ENCODE measurements around the gene DNAH9.

The DNAH9 gene

DNA sequence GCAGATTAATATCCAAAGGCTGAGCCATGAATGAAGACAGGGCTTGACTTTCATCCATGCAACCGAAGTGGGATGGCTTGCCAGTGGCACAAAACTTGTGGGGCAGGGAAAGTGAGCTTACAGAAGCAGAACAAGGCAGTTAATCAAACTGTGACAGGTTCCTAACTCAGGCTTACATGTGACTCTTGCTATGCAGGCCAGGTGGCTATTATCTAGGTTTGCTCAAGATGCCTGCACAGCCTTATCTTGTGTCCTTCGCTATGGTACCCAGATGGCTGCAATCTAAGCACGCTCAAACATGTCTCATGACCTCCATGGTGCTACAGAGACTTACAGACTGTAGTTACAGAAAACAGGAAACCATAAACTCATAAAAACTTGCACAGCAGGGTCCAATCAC lies 8.6 kb upstream of the DNAH9 start:
- no peak for DNase-seq (ENCODE audit: extremely low read depth in 1 of 2, low read depth in 1 of 2)

DNA sequence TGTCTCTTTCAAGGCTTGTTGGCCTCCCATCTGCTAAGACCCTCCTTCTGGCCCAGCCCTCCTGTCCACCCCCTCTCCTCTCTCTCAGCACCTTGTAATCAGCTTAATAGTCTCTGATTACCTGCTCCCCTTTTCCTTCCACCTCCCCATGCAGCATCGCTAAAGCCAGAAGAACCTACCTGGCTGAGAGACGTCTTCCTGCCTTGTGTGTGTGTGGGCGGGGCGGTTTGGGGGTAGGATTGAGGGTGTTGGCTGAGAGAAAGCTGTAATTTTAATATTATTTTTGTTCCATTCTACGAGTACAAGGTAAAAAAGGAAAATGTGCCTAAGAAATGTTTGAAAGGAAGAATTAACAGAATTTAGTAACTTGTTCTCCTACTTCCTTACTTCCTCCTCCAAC lies 3.4 kb downstream of the DNAH9 start:
- DNase-seq (ENCODE audit: extremely low read depth in 1 of 2, low read depth in 1 of 2), result no peak

GRCh38 chr17:11608396-11608795 lies 10.1 kb downstream of the DNAH9 start:
- no peak for DNase-seq (ENCODE audit: extremely low read depth in 1 of 2, low read depth in 1 of 2)

GRCh38 chr17:11610999-11611566 lies 12.8 kb downstream of the DNAH9 start:
- no peak for DNase-seq (ENCODE audit: extremely low read depth in 1 of 2, low read depth in 1 of 2)

DNA sequence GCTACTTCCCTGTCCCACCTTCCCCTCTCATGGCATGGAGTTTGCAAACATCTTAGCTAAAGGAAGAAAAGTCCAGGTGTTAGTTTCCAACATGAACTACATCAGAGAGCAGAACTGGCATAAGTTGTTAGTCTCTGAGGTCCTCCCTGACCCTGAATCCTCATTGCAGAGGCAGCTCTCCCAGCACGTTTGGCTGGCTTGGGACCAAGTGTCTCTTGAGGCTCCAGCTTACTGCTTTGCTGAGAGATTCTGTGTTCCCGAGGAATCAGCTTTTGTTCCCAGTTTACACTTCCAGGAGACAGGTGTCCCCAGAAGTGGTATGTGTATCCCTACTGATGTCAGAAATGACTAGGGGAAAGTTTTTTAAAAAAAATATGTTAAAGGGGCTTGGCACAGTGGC lies 14.7 kb downstream of the DNAH9 start:
- DNase-seq (ENCODE audit: extremely low read depth in 1 of 2, low read depth in 1 of 2), result no peak

GRCh38 chr17:11618861-11619566 lies 20.7 kb downstream of the DNAH9 start:
- DNase-seq (ENCODE audit: extremely low read depth in 1 of 2, low read depth in 1 of 2), result no peak

- no peak for DNase-seq (ENCODE audit: extremely low read depth in 1 of 2, low read depth in 1 of 2)
Measured at GRCh38 chr17:11622492-11622891, 24.2 kb downstream of the DNAH9 start.

DNA sequence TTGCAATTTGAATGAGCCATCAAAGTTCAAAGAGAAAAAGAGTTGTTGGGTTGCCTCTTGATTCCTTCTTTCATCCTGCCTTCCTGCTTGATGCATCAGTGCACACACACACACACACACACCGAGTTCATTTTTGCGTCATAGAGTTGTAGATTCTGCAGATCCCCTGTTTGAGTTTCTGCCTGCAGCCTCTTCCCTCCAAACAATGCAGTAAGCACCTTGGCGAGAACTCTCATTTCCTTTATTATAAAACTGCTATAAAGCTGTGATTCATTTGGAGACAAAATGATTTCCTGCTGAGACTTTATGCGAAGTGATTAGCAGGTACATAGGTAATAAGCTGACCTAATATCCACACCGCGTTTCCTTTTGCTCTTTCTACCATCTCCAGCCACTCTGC lies 26.7 kb downstream of the DNAH9 start:
- DNase-seq (ENCODE audit: extremely low read depth in 1 of 2, low read depth in 1 of 2), result no peak

- DNase-seq (ENCODE audit: extremely low read depth in 1 of 2, low read depth in 1 of 2), result no peak
Measured at GRCh38 chr17:11625878-11626277, 27.6 kb downstream of the DNAH9 start.

DNA sequence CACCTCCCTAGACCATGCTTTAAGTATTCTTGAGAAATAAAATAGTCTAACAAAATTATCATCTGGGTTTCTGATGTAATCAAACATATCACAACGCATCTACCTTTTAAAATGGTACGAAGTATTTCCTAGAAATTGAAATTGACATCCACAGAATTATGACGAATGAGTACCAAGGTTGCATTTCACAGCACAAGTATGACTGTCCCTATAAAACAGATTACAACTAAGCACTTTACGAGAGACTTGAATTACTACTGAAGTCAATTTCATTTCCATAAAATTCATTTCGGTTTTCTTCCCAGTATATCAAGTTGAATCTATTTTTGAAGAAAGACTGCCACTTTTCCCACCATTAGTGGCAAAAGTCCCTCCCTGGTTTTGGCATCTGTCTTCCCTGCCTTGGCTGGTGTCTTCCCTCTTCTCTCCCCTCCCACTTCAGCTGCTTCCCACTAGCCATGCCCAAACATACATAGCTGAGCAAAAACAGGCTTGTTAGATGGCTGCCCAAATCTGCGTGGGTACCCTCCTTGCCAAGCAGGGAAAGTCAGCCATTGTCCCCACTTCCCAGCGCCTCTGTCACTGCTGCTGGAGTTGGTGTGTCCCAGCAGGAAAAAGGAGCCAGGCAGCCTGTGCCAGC lies 29.2 kb downstream of the DNAH9 start:
- DNase-seq (ENCODE audit: extremely low read depth in 1 of 2, low read depth in 1 of 2), result no peak

GRCh38 chr17:11628374-11628773 lies 30.1 kb downstream of the DNAH9 start:
- DNase-seq (ENCODE audit: extremely low read depth in 1 of 2, low read depth in 1 of 2), result no peak

DNA sequence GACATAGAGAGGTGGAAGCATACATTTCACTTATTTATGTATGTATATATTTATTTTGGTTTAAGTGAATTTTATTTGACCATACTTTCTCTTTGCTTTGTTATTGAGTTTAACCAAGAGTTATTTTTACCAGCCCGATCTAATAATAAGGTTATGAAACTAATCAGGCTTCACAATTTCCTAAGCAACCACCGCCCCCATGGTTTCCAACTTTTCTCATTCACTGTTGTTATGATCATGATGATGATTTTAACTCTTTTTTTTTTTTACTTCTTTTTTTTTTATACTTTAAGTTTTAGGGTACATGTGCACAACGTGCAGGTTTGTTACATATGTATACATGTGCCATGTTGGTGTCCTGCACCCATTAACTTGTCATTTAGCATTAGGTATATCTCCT lies 30.6 kb downstream of the DNAH9 start:
- no peak for DNase-seq (ENCODE audit: extremely low read depth in 1 of 2, low read depth in 1 of 2)

DNA sequence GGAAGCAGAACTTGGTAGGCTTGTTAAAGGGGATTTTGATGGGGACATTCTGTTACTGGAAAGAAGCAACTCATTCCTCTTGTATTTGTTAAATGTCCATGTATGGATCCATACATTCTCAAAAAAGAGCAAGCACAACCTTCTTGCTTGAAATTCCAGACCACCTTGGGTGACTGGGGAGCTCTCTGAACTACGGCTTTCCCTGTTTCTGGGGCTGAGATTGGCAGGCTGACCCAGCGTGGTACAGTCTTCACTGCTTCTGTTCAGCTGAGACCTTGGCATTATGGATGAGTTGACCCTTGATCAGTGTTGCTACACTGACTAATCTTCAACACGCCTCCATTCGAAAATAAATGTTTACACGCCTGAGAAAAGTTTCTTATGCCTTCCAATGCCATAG lies 38.5 kb downstream of the DNAH9 start:
- no peak for DNase-seq (ENCODE audit: extremely low read depth in 1 of 2, low read depth in 1 of 2)

DNA sequence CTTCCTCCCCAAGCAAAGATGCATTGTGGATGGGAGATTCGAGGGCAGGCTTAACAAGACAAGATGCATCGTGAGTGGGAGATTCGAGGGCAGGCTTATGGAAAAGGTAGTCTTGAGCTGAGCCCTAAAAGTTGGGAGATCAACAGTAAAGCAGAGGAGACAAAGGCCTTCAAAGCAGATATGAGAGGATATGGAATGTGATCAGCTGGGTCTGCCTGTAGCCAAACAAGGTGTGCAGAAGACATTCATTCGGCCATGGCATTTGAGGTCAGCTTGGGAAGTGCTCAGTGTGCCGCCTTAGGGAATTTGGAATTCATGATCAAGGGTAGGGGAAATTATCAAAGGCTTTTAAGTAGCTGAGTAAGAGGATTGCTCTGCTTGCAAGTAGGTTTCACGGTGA lies 39.5 kb downstream of the DNAH9 start:
- DNase-seq (ENCODE audit: extremely low read depth in 1 of 2, low read depth in 1 of 2), result no peak

DNA sequence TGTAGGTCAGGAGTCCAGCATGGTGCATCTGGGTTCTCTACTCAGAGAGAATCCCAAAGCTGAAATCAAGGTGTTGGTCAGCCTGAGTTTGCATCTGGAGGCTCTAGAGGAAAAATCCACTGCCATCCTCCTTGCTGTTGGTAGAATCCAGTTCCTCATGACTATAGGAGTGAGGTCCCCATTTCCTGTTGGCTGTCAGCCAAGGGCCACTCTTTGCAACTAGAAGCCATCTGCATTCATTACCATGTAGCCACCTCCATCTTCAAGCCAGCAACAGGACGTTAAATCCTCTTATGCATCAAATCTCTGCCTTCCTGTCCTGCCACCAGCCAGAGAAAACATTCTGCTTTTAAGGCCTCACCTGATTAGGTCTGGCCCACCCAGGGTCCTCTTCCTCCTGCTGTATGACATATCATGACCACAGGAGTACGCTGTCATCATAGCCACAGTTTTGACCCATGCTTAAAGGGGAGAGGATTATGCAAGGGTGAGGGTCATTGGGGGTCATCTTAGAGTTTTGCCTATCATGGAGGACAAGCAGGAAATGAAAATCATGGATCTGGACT lies 40.5 kb downstream of the DNAH9 start:
- no peak for DNase-seq (ENCODE audit: extremely low read depth in 1 of 2, low read depth in 1 of 2)

DNA sequence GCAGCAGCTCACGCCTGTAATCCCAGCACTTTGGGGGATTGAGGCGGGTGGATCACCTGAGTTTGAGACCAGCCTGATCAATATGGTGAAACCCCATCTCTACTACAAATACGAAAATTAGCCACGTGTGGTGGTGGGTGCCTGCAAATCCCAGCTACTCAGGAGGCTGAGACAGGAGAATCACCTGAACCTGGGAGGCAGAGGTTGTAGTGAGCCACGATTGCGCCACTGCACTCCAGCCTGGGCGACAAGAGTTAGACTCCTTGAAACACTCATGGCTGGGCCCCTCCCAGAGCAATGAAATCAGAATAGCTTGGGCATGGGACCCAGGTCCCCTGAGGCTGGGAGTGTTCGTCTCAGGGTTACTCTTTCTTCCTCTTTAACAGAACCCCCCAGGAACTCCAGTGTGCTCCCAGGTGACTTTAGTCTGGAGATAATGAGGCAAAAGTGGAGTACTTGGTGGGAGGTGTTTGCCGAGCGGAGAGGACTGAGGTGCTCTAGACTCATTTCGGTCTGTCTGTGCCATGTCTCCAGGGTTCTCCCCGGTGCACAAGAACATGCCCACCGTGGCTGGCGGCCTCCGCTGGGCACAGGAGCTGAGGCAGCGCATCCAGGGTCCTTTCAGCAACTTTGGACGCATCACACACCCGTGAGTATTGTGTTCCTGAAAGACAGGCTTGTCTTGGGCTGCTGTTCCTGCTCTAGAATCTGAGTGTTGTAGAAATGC lies 41.6 kb downstream of the DNAH9 start:
- no peak for DNase-seq (ENCODE audit: extremely low read depth in 1 of 2, low read depth in 1 of 2)

GRCh38 chr17:11640463-11640814 lies 42.2 kb downstream of the DNAH9 start:
- DNase-seq (ENCODE audit: extremely low read depth in 1 of 2, low read depth in 1 of 2), result no peak

DNA sequence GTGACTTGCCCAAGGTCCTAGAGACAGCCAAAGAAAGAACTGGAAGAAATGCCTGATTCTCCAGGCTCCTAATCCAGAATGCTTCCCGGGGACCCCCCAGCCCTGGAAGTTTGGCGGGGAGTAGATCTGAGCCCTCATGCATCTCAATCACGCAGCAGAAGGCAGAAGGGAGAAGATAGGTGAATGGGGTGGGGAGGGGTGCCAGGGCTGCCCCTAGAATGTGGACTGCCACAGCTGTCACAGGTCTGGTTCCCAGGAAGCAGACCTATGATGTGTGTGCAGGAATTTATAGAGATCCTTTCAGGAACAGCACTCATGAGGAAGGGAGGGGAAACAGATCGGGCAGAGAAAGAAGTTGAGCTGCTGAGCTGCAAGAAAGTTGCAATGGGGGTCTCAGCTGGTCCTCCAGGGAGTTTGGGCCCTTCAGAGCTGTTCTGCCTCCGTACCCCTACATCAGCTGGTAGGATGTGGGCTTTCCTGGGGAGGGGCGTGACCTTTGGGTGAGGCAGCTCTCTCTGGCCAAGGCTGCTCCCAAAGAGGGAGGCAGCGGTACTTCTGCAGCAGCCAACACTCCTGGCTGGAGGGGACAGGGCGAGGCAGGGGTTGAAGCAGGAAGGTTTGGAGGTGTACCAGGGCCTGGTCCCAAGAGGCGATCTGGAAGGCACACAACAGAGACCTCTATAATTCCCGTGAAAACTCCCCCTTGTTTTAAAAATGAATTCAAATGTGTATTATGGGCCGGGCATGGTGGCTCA lies 43.4 kb downstream of the DNAH9 start:
- no peak for DNase-seq (ENCODE audit: extremely low read depth in 1 of 2, low read depth in 1 of 2)

- DNase-seq (ENCODE audit: extremely low read depth in 1 of 2, low read depth in 1 of 2), result no peak
Measured at GRCh38 chr17:11642655-11643054, 44.4 kb downstream of the DNAH9 start.

DNA sequence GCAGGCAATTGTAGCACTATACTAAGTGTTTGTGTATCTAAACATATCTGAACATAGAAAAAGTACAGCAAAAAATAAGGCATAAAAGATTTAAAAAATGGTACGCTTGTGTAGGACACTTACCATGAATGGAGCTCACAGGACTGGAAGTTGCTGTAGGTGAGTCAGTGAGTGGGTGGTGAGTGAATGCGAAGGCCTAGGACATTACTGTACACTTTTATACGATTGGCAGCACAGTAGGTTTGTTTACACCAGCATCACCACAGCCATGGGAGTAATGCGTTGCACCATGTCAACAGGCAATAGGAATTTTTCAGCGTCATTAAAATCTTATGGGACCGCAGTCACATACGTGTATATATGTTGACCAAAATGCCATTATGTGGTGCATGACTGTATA lies 45.6 kb downstream of the DNAH9 start:
- DNase-seq (ENCODE audit: extremely low read depth in 1 of 2, low read depth in 1 of 2), result no peak
